ENCODE data around the gene RAB11FIP3.

GRCh38 chr16:424623-425081 is 797 bp upstream of the RAB11FIP3 start:
- TF ChIP-seq, protein P1, sequence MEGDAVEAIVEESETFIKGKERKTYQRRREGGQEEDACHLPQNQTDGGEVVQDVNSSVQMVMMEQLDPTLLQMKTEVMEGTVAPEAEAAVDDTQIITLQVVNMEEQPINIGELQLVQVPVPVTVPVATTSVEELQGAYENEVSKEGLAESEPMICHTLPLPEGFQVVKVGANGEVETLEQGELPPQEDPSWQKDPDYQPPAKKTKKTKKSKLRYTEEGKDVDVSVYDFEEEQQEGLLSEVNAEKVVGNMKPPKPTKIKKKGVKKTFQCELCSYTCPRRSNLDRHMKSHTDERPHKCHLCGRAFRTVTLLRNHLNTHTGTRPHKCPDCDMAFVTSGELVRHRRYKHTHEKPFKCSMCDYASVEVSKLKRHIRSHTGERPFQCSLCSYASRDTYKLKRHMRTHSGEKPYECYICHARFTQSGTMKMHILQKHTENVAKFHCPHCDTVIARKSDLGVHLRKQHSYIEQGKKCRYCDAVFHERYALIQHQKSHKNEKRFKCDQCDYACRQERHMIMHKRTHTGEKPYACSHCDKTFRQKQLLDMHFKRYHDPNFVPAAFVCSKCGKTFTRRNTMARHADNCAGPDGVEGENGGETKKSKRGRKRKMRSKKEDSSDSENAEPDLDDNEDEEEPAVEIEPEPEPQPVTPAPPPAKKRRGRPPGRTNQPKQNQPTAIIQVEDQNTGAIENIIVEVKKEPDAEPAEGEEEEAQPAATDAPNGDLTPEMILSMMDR (IDR thresholded peaks at IDR 0.05), result no peak
- TF ChIP-seq POLR2A (IDR thresholded peaks at IDR 0.05), result no peak

Data from heart left ventricle (tissue), 13 donors.